Cardiac muscle cell (in vitro differentiated cells and primary cell): ENCODE results near the gene ACTA1. TPM values are rescaled to one million over a fixed set of nuclear protein-coding genes. Genes with fewer than 3 reads are reported as not detected.

ENCODE experiments used
- DNase-seq, 2 donors: peaks; one replicate each; pipeline versions ENCODE4 v3.0.0 to v3.0.0-alpha.2; 2010 to 2017; ENCODE audit warnings: low read depth in 1 of 2, low spot score in 1 of 2
- H3K27ac ChIP-seq: fragments of 200-600 bp; sonication (generic); 2 replicates; pipeline ENCODE4 v1.5.1; 2016
- H3K27me3 ChIP-seq: fragments of 200-600 bp; sonication (generic); 2 replicates; pipeline ENCODE4 v1.6.0; 2016; ENCODE audit warnings: control low read depth
- H3K36me3 ChIP-seq: fragments of 200-600 bp; sonication (generic); 2 replicates; pipeline ENCODE4 v1.5.1; 2016; ENCODE audit warnings: control low read depth
- H3K4me1 ChIP-seq: fragments of 200-600 bp; sonication (generic); 2 replicates; pipeline ENCODE4 v1.8.1; 2017; ENCODE audit warnings: low read depth, mild to moderate bottlenecking, mixed run types
- H3K4me3 ChIP-seq: fragments of 200-600 bp; sonication (generic); 2 replicates; pipeline ENCODE4 v1.5.1; 2016; ENCODE audit warnings: mild to moderate bottlenecking
- H3K9me3 ChIP-seq: fragments of 200-600 bp; sonication (generic); 2 replicates; pipeline ENCODE4 v1.5.1; 2017; ENCODE audit warnings: low read depth, mild to moderate bottlenecking, control low read depth
- polyA plus RNA-seq: library from polyadenylated mRNA; unstranded; fragments of >200 nt; fragmentation: Nextera tagmentation; extraction: Ambion mirVana; gene quantifications from 2 replicates; pipeline ENCODE4 v1.2.1, GENCODE V29; 2016
- total RNA-seq: library from RNA; depleted of rRNA; stranded (reverse); fragments of >200 nt; gene quantifications from 2 replicates; pipeline ENCODE4 v1.2.3, GENCODE V29; 2016
- TF ChIP-seq, protein P1 (sequence below): IDR thresholded peaks from 2 replicates; pipeline ENCODE4 v1.5.1; 2012; ENCODE audit warnings: low read depth, mild to moderate bottlenecking, low read length

The ACTA1 gene
- total and polyA plus RNA-seq, 2 experiments from 2014 or later = 18.7 to 1,977 TPM

DNA sequence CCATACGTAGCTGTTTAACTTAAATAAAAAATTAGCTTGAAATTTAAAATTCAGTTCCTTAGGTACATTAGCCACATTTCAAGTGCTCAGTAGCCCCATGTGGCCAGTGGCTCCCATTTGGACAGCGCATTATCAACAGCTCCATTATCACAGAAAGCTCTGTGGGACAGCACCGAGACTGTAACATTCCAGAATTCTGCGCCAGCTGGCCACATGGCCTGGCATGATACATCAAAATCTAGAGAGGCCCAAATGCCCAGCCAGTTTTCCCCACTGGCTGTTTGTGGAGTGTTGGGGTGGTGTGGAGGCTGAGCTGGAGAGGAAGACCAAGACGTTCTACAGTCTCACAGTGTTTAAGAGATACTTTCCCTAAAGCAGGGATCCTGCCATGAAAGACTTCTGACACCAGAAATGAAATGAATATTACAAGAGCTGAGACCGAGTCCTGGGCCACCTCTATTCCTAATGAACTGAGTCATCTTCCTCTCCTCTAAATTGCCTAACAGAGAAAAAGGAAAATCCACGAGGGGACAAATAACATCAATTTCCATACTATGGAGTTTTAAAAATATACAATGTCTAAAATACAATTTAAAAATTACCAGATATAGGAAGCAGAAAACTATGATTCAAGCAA is 27.3 kb upstream of the ACTA1 start:
- H3K36me3 ChIP-seq = peaks cover 81% of the 10 kb centered on the region
- H3K4me1 ChIP-seq = no peaks in the 10 kb centered on the region
- no peak overlapping the region for H3K4me3 ChIP-seq
- no peaks in the 10 kb centered on the region for H3K27me3 ChIP-seq
- no peak for DNase-seq
- TF ChIP-seq, protein P1, sequence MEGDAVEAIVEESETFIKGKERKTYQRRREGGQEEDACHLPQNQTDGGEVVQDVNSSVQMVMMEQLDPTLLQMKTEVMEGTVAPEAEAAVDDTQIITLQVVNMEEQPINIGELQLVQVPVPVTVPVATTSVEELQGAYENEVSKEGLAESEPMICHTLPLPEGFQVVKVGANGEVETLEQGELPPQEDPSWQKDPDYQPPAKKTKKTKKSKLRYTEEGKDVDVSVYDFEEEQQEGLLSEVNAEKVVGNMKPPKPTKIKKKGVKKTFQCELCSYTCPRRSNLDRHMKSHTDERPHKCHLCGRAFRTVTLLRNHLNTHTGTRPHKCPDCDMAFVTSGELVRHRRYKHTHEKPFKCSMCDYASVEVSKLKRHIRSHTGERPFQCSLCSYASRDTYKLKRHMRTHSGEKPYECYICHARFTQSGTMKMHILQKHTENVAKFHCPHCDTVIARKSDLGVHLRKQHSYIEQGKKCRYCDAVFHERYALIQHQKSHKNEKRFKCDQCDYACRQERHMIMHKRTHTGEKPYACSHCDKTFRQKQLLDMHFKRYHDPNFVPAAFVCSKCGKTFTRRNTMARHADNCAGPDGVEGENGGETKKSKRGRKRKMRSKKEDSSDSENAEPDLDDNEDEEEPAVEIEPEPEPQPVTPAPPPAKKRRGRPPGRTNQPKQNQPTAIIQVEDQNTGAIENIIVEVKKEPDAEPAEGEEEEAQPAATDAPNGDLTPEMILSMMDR = no peak
- H3K9me3 ChIP-seq = no peaks in the 10 kb centered on the region
- H3K27ac ChIP-seq = no peak overlapping the region

DNA sequence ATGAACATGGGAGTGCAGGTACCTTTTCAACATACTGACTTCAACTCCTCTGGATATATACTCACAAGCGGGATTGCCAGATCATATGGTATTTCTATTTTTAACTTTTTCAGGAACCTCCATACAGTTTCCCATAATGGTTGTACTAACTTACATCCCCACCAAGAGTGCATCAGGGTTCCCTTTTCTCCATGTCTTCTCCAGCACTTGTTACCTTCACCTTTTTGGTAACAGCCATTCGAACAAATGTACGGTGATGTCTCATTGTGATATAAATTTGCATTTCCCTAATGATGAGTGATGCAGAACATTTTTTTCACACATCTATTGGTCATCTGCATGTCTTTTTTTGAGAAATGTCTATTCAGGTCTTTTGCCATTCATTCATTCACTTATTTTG is 25.9 kb upstream of the ACTA1 start:
- Histone ChIP-seq H3K27me3 (no peaks in the 10 kb centered on the region), H3K36me3 (peaks cover 71% of the 10 kb centered on the region), H3K27ac (no peak overlapping the region), H3K4me3 (no peak overlapping the region), H3K4me1 (no peaks in the 10 kb centered on the region), H3K9me3 (no peaks in the 10 kb centered on the region)
- TF ChIP-seq, protein P1 = no peak
- DNase-seq = no peak

DNA sequence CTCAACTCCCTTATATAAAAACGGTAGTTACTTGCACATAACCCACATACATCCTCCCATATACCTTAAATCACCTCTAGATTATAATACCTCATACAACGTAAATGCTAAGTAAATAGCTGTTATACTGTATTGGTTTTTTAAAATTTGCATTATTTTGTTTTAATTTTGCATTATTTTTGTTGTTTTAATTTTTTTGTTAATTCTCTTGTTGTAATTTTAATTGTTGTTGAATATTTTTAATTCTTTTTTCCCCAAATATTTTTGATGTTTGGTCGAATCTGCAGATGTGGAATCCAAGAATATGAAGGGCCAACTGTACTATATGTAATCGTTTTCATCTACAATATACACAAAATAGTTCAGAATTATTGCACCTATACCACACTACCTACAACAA is 23.5 kb upstream of the ACTA1 start:
- Histone ChIP-seq H3K9me3 (no peaks in the 10 kb centered on the region), H3K27ac (no peak overlapping the region), H3K36me3 (peaks cover 52% of the 10 kb centered on the region), H3K4me3 (no peak overlapping the region), H3K27me3 (no peaks in the 10 kb centered on the region), H3K4me1 (no peaks in the 10 kb centered on the region)
- TF ChIP-seq, protein P1 = no peak
- DNase-seq = no peak

DNA sequence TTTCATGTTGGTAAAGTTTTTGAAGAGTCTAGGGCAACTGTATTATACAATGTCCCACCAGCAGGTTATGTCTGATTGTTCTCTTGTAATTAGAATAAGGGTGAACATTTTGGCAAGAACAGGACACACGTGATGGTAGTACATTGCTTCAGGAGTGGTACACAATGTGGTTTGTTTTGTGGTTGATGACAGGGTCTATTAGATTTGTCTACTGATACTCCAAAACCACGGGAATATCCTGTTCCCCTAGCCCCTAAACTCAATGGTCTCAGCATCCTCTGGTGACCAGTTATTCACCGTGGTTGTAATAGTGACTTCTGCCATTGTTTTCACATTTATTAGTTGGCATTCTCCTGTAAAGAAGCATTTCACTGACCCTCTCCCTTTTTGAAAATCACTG is 22.1 kb upstream of the ACTA1 start:
- no peaks in the 10 kb centered on the region for H3K4me1 ChIP-seq
- TF ChIP-seq, protein P1 = no peak
- H3K4me3 ChIP-seq = no peak overlapping the region
- H3K27me3 ChIP-seq = no peaks in the 10 kb centered on the region
- peaks cover 50% of the 10 kb centered on the region for H3K36me3 ChIP-seq
- H3K27ac ChIP-seq = no peak overlapping the region
- peak in 1 of 2 donors; percentile 20 for DNase-seq
- H3K9me3 ChIP-seq = no peaks in the 10 kb centered on the region

DNA sequence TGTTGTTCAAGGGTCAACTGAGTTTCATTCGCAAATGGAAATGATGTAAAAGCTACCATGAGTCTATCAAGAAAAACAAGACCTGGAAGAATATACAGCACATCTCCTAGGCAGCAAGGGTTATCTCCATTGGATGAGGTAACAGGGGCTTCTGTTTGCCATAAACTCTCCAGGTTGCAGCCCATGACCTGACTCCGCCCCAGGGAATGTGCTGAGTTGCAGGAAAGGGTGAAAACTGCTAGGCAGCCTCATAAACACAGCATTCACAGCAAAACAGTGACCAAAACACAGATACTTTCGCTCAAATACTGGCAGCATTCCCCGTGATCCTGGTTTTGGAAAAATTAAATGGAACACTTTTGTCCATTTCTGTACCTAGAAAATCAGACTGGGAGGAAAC is 20.2 kb upstream of the ACTA1 start:
- Histone ChIP-seq H3K4me3 (no peak overlapping the region), H3K36me3 (peaks cover 33% of the 10 kb centered on the region), H3K9me3 (no peaks in the 10 kb centered on the region), H3K27ac (no peak overlapping the region), H3K4me1 (peaks cover 4% of the 10 kb centered on the region), H3K27me3 (no peaks in the 10 kb centered on the region)
- TF ChIP-seq, protein P1 = no peak
- DNase-seq = no peak
